Neural cell (in vitro differentiated cells): Measurements from ENCODE around the gene SLAMF1.

ENCODE experiments used
- POLR2AphosphoS5 ChIP-seq: IDR thresholded peaks from 2 replicates; pipeline ENCODE4 v1.6.1; 2012
- TF ChIP-seq, protein P1 (sequence below): fragments of 450-650 bp; IDR thresholded peaks from 2 replicates; pipeline ENCODE4 v1.5.1; 2014; ENCODE audit warnings: antibody characterized with exemption, mild to moderate bottlenecking, moderate library complexity; ENCODE audit not compliant: poor library complexity, severe bottlenecking

DNA sequence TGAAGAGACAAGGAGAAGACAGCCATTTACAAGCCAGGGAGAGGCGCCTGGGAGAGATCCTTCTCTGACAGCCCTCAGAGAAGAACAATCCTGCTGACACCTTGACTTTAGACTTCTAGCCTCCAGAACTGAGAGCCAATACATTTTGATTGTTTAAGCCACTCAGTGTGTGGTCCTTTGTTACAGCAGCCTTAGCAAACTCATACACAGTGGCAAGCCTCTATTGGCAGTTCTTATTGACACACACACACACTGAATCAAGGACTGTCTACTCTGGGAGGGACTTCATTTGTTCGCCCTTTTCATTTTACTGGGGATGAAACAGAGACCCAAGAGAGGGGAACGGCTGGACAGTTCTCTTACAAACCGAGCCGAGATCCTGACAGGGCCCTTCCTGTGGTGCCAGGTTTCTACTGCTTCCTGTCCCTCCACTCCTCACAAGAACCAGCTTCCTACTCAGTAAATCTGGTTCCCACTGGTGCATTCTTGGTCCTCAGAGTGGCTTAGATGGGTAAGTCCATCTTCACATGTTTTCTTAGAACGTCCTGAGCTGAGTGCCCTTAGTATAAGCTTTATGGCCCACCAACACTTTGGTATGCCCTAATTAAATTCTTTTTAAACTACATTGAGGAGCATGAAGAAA lies 14.7 kb downstream of the SLAMF1 start:
- TF ChIP-seq, protein P1, sequence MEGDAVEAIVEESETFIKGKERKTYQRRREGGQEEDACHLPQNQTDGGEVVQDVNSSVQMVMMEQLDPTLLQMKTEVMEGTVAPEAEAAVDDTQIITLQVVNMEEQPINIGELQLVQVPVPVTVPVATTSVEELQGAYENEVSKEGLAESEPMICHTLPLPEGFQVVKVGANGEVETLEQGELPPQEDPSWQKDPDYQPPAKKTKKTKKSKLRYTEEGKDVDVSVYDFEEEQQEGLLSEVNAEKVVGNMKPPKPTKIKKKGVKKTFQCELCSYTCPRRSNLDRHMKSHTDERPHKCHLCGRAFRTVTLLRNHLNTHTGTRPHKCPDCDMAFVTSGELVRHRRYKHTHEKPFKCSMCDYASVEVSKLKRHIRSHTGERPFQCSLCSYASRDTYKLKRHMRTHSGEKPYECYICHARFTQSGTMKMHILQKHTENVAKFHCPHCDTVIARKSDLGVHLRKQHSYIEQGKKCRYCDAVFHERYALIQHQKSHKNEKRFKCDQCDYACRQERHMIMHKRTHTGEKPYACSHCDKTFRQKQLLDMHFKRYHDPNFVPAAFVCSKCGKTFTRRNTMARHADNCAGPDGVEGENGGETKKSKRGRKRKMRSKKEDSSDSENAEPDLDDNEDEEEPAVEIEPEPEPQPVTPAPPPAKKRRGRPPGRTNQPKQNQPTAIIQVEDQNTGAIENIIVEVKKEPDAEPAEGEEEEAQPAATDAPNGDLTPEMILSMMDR: no peak
- no peak for TF ChIP-seq POLR2AphosphoS5
